Panc1 (cell line): ENCODE results near the gene ZCCHC2. TPM values are rescaled to one million over a fixed set of nuclear protein-coding genes. Genes with fewer than 3 reads are reported as not detected.

Experiments
- ATAC-seq: fragments of 200-7000 bp; cut with Tn5 transposase; 2 replicates; pipeline ENCODE4 v1.9.1; 2020; ENCODE audit warnings: mild to moderate bottlenecking, moderate library complexity
- BruUV-seq: library from RNA; stranded (reverse); fragments of 400-500 nt; replicated peaks from 2 replicates; lab custom pipeline; 2021; lab: Mats Ljungman, UMichigan
- CTCF ChIA-PET: fragments of 300-600 bp; sonication (Branson Sonifier 250); formaldehyde crosslinking; loops from one replicate; lab custom pipeline; 2022; ENCODE audit warnings: antibody characterized with exemption; lab: Charles Lee
- POLR2A ChIA-PET: fragments of 300-600 bp; sonication (Branson Sonifier 250); formaldehyde crosslinking; loops from one replicate; lab custom pipeline; 2022; ENCODE audit warnings: antibody characterized with exemption; lab: Charles Lee
- DNase-seq: peaks from one replicate; pipeline ENCODE4 v3.0.0-alpha.2; 2010; ENCODE audit warnings: low read depth, low spot score
- H3K27ac ChIP-seq: 2 replicates; pipeline ENCODE4 v1.5.1; 2011; ENCODE audit warnings: mild to moderate bottlenecking, low read length, inconsistent platforms
- H3K27me3 ChIP-seq: fragments of 200-500 bp; sonication (Bioruptor generic); 2 replicates; pipeline ENCODE4 v1.6.0; 2014; ENCODE audit warnings: low read length, inconsistent platforms; ENCODE audit not compliant: control insufficient read depth, insufficient read depth
- H3K36me3 ChIP-seq: fragments of 200-500 bp; sonication (Bioruptor generic); 2 replicates; pipeline ENCODE4 v1.5.1; 2014; ENCODE audit warnings: inconsistent platforms, mild to moderate bottlenecking, low read length, moderate library complexity; ENCODE audit not compliant: control insufficient read depth, insufficient read depth
- H3K4me1 ChIP-seq: 2 replicates; pipeline ENCODE4 v1.5.1; 2011; ENCODE audit warnings: inconsistent platforms, mild to moderate bottlenecking, low read length, moderate library complexity; ENCODE audit not compliant: control insufficient read depth, insufficient read depth
- H3K4me3 ChIP-seq, 2 experiments: 2 replicates each; pipeline ENCODE4 v1.5.1; 2011 to 2012; ENCODE audit warnings: low read depth in 2 of 2, low read length in 2 of 2, mild to moderate bottlenecking in 2 of 2, inconsistent platforms in 1 of 2, moderate library complexity in 1 of 2
- H3K9me3 ChIP-seq: fragments of 200-500 bp; sonication (Bioruptor generic); 2 replicates; pipeline ENCODE4 v1.5.1; 2014; ENCODE audit warnings: low read depth, mild to moderate bottlenecking, inconsistent platforms, low read length, moderate library complexity; ENCODE audit not compliant: control insufficient read depth, insufficient read depth
- CTCF ChIP-seq: fragments of 450-650 bp; IDR thresholded peaks from 2 replicates; pipeline ENCODE4 v1.5.1; 2017; ENCODE audit warnings: mild to moderate bottlenecking
- POLR2AphosphoS5 ChIP-seq: IDR thresholded peaks from 2 replicates; pipeline ENCODE4 v1.6.1; 2012; ENCODE audit warnings: mild to moderate bottlenecking, low read depth, low read length, moderate library complexity
- REST ChIP-seq, 2 experiments: IDR thresholded peaks; 2 replicates each; pipeline ENCODE4 v1.6.1; 2011 to 2012; ENCODE audit warnings: low read depth in 2 of 2, control low read depth in 1 of 2, low read length in 1 of 2, mild to moderate bottlenecking in 1 of 2, moderate library complexity in 1 of 2; ENCODE audit not compliant: insufficient read depth in 1 of 2
- SIN3A ChIP-seq: IDR thresholded peaks from 2 replicates; pipeline ENCODE4 v1.6.1; 2012; ENCODE audit warnings: low read depth, mild to moderate bottlenecking, low read length, moderate library complexity, borderline replicate concordance; ENCODE audit not compliant: insufficient read depth
- TCF7L2 ChIP-seq: IDR thresholded peaks from 2 replicates; pipeline ENCODE4 v1.6.1; 2011; ENCODE audit warnings: mild to moderate bottlenecking, low read depth, low read length, inconsistent platforms
- in situ Hi-C: cut with HindIII; loops from 2 replicates; pipeline ENCODE4 v1.10.0; 2016; ENCODE audit warnings: low sequenced_read_pairs, low pct_unique_long_range_greater_than_20kb
- intact Hi-C: fragments of 100-400 bp; cut with micrococcal nuclease; formaldehyde crosslinking; loops from one replicate; pipeline ENCODE4 v1.10.0; 2022; ENCODE audit not compliant: unreplicated experiment
- total RNA-seq: library from RNA; stranded (reverse); gene quantifications from one replicate; pipeline ENCODE4 v1.2.1, GENCODE V29; 2021; ENCODE audit not compliant: unreplicated experiment

Gene ZCCHC2
- total RNA-seq, 1 experiment from 2014 or later = 18.2 TPM

GRCh38 chr18:62500966-62501591 is 21.7 kb upstream of the ZCCHC2 start:
- no peaks in the 10 kb centered on the region for H3K9me3 ChIP-seq
- POLR2A ChIA-PET = no interaction called here
- H3K4me1 ChIP-seq = peaks cover 7% of the 10 kb centered on the region; the same call in 1 of the 2 replicates
- H3K27me3 ChIP-seq = no peaks in the 10 kb centered on the region
- no peak for DNase-seq
- ATAC-seq = no peak
- CTCF ChIA-PET = no interaction called here
- H3K36me3 ChIP-seq = no peaks in the 10 kb centered on the region
- no peak overlapping the region for H3K4me3 ChIP-seq
- no TSS peak for BruUV-seq
- intact Hi-C loops (no loop called here), in situ Hi-C loops (no loop called here)
- no peak for TF ChIP-seq SIN3A
- TF ChIP-seq REST (IDR thresholded peaks at IDR 0.05; ENCODE audit: insufficient read depth in 1 of 2, low read depth in 2 of 2, low read length in 1 of 2) = no peak
- TF ChIP-seq CTCF = no peak
- no peak for TF ChIP-seq POLR2AphosphoS5
- TF ChIP-seq TCF7L2 = no peak
- no peak overlapping the region for H3K27ac ChIP-seq

- in situ Hi-C loops = no loop called here
- Histone ChIP-seq H3K4me1 (peaks cover 7% of the 10 kb centered on the region; the same call in 1 of the 2 replicates), H3K27me3 (no peaks in the 10 kb centered on the region), H3K4me3 (peak overlapping the region; percentile 40 to 71), H3K36me3 (no peaks in the 10 kb centered on the region), H3K27ac (peak overlapping the region; percentile 89), H3K9me3 (no peaks in the 10 kb centered on the region)
- DNase-seq (no peak), ATAC-seq (peak; percentile 66)
- ChIA-PET POLR2A (no interaction called here), CTCF (no interaction called here)
- BruUV-seq = no TSS peak
- intact Hi-C loops = no loop called here
- TF ChIP-seq TCF7L2 = no peak
- no peak for TF ChIP-seq POLR2AphosphoS5
- no peak for TF ChIP-seq CTCF
- TF ChIP-seq SIN3A = no peak
- no peak for TF ChIP-seq REST (IDR thresholded peaks at IDR 0.05; ENCODE audit: insufficient read depth in 1 of 2, low read depth in 2 of 2, low read length in 1 of 2)
These were observed 16.9 kb upstream of the ZCCHC2 start for GRCh38 chr18:62505669-62506494.
